Stimulated activated CD8-positive, alpha-beta memory T cell treated with anti-CD3 and anti-CD28 coated beads, Interleukin-15, amount 100 ng/mL, for 48 hours (primary cell): ENCODE results near the gene B3GALNT1.
A peak's percentile ranks its signal among the peaks of the same experiment; 100 is the strongest.

Experiments
- DNase-seq, 2 donors: peaks; one replicate each; pipeline ENCODE4 v3.0.0-alpha.2; 2020; ENCODE audit warnings: low read depth in 2 of 2

Gene B3GALNT1

GRCh38 chr3:161104561-161105551 lies at the start of gene B3GALNT1:
Gene B3GALNT1 (minus strand): TSS chr3:161105349. CDS start chr3:161086754, 18,595 bp downstream.
- DNase-seq = peak; percentile 12 to 13

DNA sequence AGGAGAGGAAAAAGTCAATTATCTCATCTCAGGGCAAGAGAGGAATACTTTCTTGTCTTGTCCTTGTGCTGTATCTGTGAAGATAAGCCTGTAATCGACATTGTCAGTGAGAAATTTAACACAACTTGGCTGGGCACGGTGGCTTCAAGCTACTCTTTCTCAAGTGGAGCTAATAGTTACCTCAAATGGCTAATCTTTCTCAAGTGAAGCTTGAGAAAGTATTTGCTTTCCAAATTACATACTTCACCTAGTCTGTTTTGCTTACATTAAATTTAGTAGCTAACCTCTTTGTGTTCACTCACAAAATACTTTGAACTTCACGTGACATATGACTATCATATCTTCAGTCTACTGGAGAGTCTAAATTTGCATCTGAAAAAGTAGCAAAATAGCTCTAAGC lies 48.3 kb upstream of the B3GALNT1 start:
- DNase-seq = no peak

GRCh38 chr3:161150001-161150525 lies 44.9 kb upstream of the B3GALNT1 start:
- no peak for DNase-seq

- no peak for DNase-seq
These were observed 44.4 kb upstream of the B3GALNT1 start for GRCh38 chr3:161149529-161149928.

- no peak for DNase-seq
These were observed 43.8 kb upstream of the B3GALNT1 start for GRCh38 chr3:161148832-161149475.

DNA sequence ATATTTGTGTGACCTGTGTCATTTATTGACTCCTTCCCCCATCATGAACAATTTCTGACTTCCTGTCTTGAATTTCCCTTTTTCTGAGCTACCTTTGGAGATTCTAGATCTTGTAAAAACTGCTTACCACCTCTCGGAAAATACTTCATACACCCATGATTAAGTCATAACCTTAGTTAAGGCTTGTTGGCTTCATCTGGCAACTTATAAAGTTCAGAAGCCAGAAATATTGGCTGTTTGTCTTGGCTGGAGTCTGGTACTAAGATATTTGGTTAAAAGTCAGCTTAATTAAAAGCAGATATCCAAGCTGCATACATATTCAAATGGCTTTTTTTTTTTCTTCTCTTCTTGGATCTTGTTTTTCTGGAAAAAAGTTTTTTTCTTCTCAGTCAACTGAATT lies 37.3 kb upstream of the B3GALNT1 start:
- DNase-seq = no peak

- no peak for DNase-seq
These were observed 34.5 kb upstream of the B3GALNT1 start for GRCh38 chr3:161139686-161140085.

DNA sequence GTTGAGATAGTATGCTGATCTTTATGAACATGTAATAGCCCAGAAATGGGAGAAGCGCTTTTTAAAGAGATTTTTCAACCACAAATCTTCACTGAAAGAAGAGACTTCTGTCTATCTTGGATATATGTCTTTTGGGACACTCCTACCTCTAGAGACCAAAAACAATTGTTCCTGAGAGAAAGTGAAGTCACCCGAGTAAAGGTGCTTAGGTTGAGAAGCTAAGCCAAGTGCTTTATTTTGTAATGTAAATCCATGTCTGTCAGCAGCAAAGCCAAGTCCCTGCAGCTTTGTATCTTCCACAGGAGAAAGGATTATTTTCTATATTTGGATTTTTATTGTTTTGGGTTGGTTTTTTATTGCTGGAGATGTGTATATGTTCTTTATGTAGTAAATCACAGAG lies 32.1 kb upstream of the B3GALNT1 start:
- DNase-seq = no peak

- no peak for DNase-seq
These were observed 27.2 kb upstream of the B3GALNT1 start for GRCh38 chr3:161132391-161132790.

DNA sequence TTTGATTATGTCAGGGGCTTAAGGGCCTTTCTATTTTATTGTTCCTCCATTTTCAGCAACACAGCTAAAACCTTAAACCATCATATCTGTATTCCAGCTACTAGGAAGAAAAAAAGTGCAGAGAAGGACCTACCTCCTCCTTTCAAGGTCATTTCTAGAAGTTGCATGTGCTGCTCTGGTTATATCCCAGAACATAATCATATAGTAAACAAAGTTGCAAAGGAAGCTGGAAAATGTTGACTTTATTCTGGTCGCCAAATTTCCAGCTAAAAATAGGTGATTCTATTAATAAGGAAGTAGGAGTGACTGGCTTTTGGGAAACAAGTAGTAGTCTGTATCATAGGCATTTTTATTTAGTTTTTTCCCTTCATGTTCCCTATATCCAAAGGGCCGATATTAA lies 21.3 kb upstream of the B3GALNT1 start:
- no peak for DNase-seq

DNA sequence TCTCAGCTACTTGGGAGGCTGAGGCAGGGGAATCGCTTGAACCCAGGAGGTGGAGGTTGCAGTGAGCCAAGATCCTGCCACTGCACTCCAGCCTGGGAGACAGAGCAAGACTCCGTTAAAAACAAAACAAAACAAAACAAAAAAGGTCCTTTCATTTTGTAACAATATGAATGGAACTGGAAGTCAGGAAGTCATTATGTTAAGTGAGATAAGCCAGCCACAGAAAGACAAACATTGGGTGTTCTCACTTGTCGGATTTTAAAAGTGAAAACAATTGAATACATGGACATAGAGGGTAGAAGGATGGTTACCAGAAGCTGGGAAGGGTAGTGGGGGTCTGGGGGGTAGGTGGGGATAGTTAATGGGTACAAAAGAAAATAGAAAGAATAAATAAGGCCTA lies 12.5 kb upstream of the B3GALNT1 start:
- no peak for DNase-seq

GRCh38 chr3:161108840-161109239 lies 3.7 kb upstream of the B3GALNT1 start:
- DNase-seq = no peak

DNA sequence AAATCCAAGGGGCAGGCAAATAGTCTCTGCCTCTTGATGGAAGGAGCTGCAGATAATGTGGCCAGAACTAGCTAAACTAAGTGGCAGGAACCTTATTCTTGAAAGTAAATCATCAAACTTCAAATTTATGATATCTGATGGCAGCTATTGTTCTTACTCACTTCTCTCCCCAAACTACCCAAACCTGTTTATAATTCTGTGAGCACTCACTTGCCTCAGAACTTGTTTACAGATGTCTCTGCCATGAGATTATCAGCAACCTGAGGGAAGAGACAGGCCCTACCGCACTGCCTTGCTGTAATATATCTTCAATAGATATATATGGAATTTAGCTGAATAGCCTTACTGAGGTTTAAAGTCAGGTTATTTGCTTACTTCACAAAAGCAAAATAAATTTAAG lies 2.2 kb upstream of the B3GALNT1 start:
- DNase-seq = no peak

GRCh38 chr3:161103776-161104385 lies 1.3 kb downstream of the B3GALNT1 start:
- DNase-seq = no peak

DNA sequence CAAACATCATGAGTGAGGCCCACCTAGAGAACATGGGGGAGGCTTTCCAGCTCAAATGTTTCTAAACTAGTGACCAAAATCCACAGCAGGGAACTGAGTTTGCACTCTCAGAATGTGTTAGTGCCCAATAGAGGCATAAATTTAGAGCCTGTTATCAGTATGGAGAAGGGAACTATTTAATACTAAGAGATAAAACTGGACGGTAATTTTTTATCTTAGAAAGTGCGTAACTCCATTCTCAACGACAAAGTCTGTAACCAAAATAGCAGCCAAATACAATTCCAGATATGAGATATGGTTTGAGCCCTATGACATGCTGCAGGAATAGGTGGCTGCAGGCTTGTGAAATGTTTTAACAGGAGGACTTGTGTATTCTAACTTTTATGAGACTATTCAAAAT lies 3.5 kb downstream of the B3GALNT1 start:
- DNase-seq = no peak

DNA sequence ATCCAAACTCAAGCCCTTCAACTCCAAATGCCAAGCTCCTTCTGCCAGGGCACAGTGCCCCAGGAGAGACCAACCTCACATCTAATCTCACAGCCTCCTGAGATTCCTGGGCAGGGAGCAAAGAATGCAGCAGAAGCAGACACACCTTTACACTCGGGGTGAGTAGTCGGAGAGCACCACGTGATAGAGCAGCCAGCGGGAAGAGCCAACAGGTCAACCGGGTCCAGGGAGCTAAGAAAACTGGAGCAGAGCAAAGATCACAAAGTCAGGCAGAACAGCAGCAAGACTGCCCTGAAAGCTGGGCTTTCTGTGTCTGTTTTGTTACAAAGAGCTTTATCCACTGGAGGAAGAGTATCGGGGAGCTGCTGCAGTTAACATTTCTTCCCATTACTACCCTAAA lies 4.2 kb downstream of the B3GALNT1 start:
- DNase-seq = no peak

GRCh38 chr3:161096771-161097367 lies 8.3 kb downstream of the B3GALNT1 start:
- no peak for DNase-seq

DNA sequence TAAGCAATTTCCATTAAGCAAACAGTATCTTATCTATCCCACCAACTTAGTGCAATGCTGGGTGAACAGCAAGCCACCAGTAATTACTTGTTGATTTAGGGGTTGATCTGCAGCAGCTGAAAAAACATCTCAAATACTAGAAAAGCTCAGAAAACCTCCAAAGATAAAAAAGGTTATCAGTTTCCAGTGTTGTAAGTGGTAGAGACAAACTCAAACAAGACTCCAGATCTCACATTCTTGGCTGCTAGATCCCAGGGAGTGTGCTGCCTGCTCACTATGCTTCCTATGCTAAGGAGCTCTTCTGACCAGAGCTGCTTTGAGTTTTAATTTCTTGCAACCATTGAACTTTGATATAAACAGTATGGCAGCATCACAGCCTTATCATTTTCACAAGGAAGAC lies 11.3 kb downstream of the B3GALNT1 start:
- DNase-seq = no peak

DNA sequence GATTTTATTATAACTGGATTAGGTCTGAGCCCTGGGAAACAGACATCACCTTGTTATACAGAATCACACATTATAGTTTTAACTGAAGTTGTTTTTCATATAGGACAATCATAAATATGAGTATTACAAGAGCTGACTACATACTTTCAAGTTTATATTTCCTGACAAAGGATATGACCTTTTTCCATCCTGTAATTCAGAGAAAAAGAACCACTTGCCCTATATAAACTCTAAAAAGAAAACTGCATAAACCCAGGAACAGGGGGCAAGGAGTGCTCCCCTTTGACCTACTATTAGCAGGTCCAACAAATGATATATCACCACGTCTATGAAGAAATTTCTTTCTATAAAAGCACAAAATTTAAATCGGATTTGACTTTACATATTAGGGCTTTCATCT lies 20.9 kb downstream of the B3GALNT1 start:
- DNase-seq = no peak

DNA sequence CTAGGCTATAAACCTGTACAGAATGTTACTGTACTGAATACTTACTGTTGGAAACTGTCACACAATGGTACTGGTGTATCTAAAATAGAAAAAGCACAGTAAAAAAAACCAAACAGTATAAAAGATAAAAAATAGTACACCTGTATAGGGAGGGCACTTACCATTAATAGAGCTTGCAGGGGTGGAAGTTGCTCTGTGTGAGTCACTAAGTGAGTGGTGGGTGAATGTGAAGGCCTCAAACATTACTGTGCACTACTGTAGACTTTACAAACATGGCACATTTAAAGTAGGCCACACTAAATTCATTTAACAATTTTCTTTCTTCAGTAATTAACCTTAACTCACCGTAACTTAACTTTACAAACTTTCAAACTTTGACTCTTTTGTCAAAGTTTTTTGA lies 22.0 kb downstream of the B3GALNT1 start:
- DNase-seq = no peak

GRCh38 chr3:161082063-161082462 lies 23.1 kb downstream of the B3GALNT1 start:
- no peak for DNase-seq

DNA sequence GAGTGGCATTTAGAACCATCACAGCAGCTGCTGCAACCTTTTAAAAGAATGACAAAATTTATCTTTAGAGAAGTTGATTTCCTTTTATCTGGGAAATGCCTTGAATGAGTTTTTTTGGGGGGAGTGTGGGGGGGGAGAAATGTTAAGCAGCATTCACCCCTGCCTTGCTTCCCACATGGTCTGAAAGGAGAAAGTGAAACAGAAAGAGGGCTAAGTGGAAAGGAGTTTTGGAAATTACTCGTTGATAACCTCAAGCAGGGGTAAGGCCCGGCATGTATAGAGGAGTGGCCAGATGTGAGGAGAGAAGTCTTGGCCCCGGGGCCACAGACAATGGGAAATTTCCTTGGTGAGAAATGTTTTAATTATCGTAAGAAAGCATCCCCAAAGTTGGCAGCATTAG lies 23.5 kb downstream of the B3GALNT1 start:
- DNase-seq = no peak
